HG02943 (cell line): ENCODE measurements around the gene IGFBP3.

ENCODE experiments used
- ATAC-seq: cut with Tn5 transposase; IDR thresholded peaks from one replicate; pipeline ENCODE4 v1.9.1; 2021; ENCODE audit warnings: mild to moderate bottlenecking, low read depth, moderate library complexity; ENCODE audit not compliant: unreplicated experiment

Gene IGFBP3

DNA sequence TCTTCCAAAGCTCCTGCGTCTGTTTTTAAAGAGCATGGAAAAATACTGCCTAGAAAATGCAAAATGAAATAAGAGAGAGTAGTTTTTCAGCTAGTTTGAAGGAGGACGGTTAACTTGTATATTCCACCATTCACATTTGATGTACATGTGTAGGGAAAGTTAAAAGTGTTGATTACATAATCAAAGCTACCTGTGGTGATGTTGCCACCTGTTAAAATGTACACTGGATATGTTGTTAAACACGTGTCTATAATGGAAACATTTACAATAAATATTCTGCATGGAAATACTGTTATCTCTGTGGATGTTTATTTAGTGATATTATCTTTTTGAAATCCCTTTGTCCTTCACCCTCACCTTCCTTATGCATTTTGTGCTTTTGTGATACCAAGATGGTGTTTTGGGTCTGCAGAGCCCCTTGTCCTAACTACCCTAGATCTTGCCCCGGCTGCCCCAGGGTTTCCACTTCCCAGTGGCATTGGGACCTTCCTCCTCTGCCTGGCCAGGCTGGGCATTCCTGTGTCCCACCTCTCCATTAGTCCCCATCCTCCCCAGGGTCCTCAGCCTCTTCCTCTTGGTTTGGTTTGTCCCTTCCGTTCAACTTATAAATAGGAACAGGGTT lies 27.6 kb downstream of the IGFBP3 start:
- no peak for ATAC-seq

GRCh38 chr7:45892407-45893035 lies 28.6 kb downstream of the IGFBP3 start:
- no peak for ATAC-seq

- no peak for ATAC-seq
Observed at GRCh38 chr7:45891462-45892402, 29.3 kb downstream of the IGFBP3 start.

GRCh38 chr7:45890902-45891461 lies 30.1 kb downstream of the IGFBP3 start:
- ATAC-seq = no peak

- ATAC-seq = no peak
Observed at GRCh38 chr7:45890125-45890901, 30.8 kb downstream of the IGFBP3 start.

- ATAC-seq = no peak
Observed at GRCh38 chr7:45889367-45890067, 31.6 kb downstream of the IGFBP3 start.

DNA sequence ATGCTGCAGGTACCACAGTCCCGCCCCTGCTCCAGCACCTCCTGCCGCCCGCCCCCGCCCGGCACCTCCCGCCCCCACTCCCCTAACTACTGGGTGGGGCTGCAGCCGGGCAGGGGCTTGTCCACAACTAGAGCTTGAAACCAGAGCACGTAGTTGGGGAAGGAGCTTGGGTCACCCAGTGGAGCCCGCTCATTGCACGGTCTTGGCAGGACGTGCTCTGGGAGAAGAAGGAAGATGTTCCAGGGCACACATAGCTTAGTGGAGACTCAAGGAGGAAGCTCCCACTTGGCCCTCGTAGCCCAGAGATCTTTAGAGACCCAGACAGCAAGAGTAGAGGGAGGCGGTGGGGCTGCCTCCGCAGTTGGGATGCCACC lies 32.1 kb downstream of the IGFBP3 start:
- ATAC-seq = no peak

- no peak for ATAC-seq
Observed at GRCh38 chr7:45888185-45888992, 32.7 kb downstream of the IGFBP3 start, which contains the start of gene IGFBP1. Gene IGFBP1 (plus strand): TSS chr7:45888488. CDS start chr7:45888653, 165 bp downstream.

GRCh38 chr7:45886931-45887667 lies 34.0 kb downstream of the IGFBP3 start:
- no peak for ATAC-seq

- no peak for ATAC-seq
Observed at GRCh38 chr7:45885264-45885882, 35.7 kb downstream of the IGFBP3 start.

DNA sequence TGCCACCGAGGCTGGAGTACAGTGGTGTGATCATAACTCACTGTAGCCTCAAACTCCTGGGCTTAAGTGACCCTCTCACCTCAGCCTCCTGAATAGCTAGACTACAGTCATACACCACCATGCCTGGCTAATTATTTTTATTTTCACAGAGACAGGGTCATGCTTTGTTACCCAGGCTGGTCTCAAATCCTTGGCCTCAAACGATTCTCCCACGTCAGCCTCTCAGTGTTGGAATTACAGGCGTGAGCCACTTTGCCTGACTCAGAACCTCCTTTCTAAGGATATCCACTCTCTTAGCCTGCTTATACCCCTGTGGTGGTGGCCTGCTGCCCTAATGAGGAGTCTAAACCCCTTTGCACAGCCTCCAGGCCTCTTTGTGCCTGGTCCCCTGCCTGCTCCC lies 36.9 kb downstream of the IGFBP3 start:
- ATAC-seq = no peak

DNA sequence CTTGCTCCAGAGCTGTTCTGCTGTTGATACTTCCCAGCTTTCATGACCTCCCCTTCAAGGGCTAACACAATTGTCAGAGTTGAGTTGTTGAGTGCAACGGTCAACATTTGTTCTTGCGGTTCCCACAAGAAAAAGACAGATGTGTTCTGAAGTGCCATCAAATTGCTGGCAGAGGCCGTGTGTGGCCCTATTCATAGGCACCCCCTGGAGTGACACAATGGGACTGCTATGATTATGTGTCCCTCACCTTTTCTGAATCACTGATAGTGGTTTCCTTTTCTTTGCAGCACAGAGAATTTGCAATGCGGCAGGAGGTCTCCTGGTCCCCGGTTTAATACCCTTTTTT lies 38.6 kb downstream of the IGFBP3 start:
- no peak for ATAC-seq

- no peak for ATAC-seq
Observed at GRCh38 chr7:45881759-45882464, 39.2 kb downstream of the IGFBP3 start.

DNA sequence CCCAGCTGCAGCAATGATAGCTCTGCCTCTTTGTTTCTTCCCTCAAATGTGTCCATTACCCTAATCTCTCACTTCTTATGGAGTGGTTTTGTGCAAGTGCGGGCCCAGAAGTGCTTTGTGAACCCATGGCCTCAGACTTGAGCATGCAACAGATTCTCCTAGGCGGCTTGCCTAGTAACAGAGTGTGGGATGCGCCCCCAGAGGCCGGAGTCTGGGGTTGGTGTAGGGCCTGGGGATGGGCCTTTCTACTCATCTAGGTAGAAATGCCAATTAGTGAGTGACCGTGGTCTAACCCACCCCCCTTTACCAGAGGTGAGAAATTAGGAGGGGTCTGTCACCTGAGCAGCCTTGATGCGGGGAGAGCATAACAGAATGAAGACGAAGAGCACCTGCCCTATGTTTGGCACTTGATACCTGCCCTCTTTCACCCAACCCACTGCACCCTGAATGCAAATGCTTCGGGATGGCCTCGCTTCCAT lies 39.8 kb downstream of the IGFBP3 start:
- no peak for ATAC-seq

GRCh38 chr7:45880433-45880860 lies 40.6 kb downstream of the IGFBP3 start:
- no peak for ATAC-seq

DNA sequence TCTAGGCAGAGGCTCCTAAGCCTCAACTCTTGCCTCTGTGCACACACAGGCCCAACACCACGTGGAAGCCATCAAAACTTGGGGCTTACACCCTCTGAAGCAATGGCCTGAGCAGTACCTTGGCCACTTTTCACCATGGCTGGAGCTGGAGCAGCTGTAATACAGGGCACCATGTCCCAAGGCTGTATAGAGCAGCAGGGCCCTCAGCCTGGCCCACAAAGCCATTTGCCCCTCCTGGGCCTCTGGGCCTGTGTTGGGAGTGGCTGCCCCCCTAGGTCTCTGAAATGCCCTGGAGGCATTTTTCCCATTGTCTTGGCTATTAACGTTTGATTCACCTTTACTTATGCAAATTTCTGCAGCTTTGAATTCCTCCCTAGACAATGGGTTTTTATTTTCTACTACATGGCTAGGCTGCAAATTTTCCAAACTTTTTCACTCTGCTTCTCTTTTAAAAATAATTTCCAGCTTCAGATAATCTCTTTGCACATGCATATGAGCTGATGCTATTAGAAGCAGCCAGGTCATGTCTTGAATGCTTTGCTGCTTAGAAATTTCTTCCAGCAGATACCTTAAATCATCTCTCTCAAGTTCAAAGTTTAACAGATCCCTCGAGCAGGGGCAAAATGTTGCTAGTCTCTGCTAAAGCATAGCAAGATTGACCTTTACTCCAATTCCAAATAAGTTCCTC lies 42.5 kb downstream of the IGFBP3 start:
- ATAC-seq = no peak
